GM12875 (cell line): ENCODE results near the gene EVX1.

ENCODE experiments used
- H3K4me3 ChIP-seq: one replicate; pipeline ENCODE4 v1.5.1; 2011; ENCODE audit warnings: low read depth, low read length, control low read depth
- CTCF ChIP-seq: IDR thresholded peaks from 2 replicates; pipeline ENCODE4 v1.5.1; 2011; ENCODE audit warnings: low read depth, mild to moderate bottlenecking, control low read depth, inconsistent platforms, low read length, moderate library complexity, borderline replicate concordance; ENCODE audit not compliant: insufficient read depth

The EVX1 gene

GRCh38 chr7:27221201-27221797 lies 21.3 kb upstream of the EVX1 start:
- no peak for TF ChIP-seq CTCF
- H3K4me3 ChIP-seq, result no peak overlapping the region

DNA sequence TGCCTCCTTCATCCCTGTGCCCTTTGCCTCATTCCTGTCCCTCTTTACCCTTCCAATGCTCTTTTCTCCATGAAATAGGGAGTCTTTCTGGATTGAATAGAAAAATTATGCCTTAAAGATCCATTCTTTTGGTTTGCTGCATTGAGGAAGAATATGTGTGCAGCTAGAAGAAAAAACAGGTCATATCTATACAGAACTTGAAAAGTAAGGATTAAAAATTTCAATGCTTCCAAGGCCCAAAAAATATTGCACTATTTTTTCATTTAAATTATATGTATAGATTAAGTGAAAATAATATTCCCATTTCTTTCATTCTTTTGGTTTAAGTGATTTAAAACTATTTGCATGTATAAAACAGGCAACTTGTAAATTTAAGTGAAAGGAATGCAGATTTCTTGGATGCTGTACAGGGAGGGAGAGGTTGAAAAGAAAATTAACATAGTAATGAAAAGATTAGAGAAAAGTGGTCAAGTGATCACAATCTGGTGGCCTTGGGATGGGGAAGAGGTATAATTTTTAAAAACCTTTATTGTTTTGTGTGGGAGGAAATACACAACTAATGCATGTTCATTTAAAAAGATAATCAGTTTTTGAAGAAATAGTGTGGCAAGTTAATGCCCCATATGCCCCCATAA lies 18.5 kb upstream of the EVX1 start:
- TF ChIP-seq CTCF, result no peak

GRCh38 chr7:27224983-27225934 lies 17.3 kb upstream of the EVX1 start:
- TF ChIP-seq CTCF, result no peak
- no peak overlapping the region for H3K4me3 ChIP-seq

More for the DNA sequence above, 18.5 kb upstream of the EVX1 start:
- no peak overlapping the region for H3K4me3 ChIP-seq

GRCh38 chr7:27229448-27229847 lies 13.2 kb upstream of the EVX1 start:
- no peak for TF ChIP-seq CTCF
- no peak overlapping the region for H3K4me3 ChIP-seq

DNA sequence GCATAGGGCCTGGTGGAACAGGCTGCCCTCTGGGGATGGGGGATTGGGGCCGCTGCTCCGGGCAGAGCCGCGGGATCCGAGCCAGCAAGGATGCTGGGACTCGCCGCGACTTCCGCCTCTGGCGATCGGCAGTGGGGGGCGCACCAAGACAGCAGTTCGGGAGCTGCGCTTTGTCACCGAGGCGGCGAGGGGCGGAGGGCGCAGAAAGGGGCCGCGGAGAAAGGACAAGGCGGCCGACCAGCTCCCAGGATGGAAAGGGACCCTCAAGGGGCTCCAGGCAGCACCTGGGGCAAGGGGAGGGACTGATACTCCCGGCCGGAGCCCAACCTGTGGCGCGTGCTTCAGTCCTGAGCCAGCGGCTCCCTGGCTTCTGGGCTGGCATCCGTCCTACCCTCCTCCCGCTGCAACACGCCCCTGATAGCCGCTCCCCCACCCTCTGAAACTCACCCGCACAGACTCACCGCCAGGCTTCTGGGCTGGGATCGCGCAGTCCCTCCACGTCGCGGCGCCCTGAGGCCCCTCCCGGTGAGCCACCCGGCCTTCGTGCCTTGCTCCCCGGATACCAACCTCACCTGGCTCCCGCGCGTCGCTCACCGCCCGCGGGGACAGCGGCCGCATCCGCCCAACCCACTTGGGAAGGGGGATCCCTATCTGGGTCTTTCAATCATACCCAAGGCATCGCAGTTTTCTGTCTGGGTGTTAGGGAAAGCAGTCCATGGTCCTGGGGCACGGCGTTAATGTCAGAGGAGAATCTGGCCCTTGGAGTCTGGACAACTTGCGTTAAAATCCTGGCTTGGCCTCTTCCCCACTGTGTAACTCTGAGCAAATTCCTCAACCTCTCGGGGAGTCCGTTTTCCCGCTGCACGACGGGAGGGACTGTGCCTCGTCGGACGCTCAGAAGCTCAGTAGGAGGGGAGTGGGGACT lies 7.0 kb upstream of the EVX1 start:
- no peak overlapping the region for H3K4me3 ChIP-seq
- 0 out of 2 replicates have a peak, but pooled peaks have one; percentile 7 for TF ChIP-seq CTCF

GRCh38 chr7:27237735-27238334 lies 4.8 kb upstream of the EVX1 start:
- no peak for TF ChIP-seq CTCF
- H3K4me3 ChIP-seq, result no peak overlapping the region
